HG03045 (cell line): ENCODE measurements around the gene ORM2.

Source experiments
- ATAC-seq: cut with Tn5 transposase; IDR thresholded peaks from one replicate; pipeline ENCODE4 v1.9.1; 2021; ENCODE audit warnings: mild to moderate bottlenecking, moderate library complexity; ENCODE audit not compliant: unreplicated experiment

Gene ORM2

DNA sequence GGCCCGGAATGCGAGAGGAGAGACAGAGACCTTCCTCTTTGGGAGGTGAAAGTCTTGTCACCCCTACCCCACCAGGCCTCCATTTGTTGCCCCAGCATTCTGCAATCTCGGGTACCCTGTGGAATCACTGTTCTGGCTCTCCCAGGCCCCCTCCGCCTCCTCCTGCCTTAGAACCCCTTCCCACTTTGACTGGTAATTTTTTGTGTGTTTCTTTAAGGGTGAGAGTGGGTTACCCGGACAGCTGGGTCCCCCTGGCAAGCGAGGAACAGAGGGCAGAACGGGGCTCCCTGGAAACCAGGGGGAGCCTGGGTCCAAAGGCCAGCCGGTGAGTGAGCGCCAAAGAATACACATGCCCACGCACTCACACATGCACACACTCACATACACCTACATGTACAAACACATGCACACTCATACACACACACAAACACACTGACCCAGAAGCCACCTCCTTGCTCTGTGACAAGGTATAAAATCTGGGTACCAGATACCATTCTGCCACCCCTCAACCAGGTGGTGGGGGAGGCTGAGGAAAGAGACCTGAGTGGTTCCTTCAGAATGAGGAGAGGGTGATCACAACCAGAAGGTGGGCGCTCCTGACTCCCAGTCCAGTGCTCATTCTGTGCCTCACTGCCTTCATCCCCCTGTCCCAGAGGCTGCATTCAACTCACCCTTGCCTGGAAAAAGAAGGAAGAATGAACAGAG is 37.6 kb upstream of the ORM2 start:
- ATAC-seq, result no peak

DNA sequence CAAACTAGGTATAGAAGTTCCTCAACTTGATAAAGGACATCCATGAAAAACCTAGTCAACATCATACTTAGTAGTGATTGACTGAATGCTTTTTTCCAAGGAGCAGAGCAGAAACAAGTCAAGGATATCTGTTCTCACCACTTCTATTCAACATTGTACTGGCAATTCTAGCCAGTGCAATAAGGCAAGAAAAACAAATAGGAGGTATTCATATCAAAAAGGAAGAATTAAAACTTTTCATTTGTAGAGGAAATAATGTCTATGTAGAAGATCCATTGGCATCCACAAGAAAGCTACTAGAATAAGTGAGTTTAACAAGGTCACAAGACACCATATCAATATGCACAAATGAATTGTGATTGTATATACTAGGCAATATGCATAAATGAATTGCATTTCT is 35.0 kb upstream of the ORM2 start:
- ATAC-seq, result no peak

DNA sequence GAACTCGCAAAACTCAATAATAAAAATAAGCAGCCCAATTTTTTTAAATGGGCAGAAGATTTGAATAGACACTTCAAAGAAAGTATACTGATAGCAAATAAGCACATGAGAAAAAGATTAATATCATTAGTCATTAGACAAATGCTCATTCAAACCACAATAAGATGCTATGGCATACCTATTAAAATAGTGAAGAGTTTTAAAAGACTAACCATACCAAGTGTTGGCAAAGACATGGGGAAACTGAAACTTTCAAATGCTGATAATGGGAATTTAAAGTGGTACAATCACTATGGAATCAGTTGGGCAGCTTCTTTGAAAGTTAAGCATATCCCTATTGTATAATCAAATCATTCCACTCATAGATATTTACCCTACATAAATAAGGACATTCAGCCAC is 33.3 kb upstream of the ORM2 start:
- ATAC-seq, result no peak

DNA sequence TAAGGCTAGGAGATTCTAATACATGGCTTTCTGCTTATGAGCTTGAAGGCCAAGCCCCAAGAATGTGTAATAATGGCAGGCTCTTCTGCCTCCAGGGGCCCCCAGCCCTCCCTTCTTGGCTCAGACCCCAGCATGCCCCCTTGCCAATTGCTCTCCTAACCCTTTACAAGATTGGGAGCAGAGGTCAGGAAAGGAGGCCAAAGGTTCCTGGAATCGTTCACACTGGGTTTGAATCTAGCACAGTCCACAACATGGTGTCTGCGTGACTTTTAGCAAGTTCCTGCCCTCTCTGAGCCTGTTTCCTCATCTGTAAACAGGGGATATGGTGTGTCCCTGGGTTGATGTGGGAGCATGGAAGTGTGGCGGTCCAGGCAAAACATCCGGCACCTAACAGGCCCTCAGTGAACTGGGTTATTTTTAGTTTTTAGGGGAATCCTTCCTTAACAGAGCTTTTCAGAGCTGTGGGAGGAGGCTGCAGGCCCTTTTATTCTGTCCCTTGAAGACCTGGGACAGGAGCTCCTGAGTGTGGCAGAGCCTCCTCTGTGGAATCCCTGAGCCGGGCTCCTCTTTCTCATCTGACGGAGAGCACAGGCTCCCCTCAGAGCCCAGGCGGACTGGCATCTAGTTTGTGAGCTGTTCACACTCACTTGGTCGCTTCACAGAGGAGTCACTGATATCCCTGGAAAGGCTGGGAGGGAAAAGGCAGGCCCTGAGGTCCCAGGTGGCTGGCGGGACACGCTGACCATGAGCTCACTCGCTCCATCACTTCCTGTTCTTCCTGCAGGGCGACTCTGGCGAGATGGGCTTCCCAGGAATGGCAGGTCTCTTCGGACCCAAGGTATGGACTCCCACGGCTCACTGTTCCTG is 30.1 kb upstream of the ORM2 start:
- ATAC-seq, result no peak

GRCh38 chr9:114300153-114300845 is 29.4 kb upstream of the ORM2 start:
- no peak for ATAC-seq

DNA sequence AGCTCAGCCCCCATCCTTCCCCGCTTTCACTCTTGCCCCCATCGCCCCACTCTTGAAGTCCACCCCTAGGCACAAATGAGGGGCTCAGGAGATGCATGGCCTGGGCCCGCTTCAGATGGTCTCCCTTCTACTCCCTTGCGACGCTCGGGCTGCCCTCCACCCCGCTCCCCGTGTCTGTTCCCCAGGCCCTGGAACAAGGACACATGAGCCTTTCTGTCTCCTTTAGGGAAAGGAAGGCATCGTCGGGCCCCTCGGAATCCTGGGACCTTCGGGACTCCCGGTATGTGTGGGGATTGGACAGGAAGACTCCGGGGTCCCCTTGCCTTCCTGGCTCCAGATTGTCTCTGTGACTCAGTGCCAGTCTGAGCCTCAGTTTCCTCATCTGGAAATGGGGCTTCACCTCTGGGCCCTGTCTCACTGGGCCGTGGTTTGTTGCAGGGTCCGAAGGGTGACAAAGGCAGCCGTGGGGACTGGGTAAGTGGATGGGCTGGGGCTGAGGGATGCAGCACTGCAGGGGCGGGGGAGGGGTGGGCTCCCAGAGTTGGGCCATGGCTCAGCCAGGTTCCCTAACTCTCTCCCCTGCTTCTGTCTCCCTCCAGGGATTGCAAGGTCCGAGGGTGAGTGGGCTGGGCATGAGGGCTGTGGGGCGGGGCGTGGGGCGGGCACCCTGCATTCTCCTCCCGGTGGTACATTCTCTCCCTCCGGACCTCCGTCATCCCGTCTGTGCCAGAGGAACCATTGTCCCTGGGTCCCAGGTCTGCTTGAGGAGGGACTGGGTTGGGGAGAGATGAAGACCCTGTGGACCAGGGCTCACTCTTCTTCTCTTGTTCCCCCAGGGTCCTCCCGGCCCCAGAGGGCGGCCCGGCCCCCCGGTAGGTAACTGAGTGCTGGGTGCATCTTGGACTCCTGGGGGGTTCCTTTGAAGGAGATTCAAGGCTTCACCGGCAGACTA is 28.5 kb upstream of the ORM2 start:
- ATAC-seq, result no peak

DNA sequence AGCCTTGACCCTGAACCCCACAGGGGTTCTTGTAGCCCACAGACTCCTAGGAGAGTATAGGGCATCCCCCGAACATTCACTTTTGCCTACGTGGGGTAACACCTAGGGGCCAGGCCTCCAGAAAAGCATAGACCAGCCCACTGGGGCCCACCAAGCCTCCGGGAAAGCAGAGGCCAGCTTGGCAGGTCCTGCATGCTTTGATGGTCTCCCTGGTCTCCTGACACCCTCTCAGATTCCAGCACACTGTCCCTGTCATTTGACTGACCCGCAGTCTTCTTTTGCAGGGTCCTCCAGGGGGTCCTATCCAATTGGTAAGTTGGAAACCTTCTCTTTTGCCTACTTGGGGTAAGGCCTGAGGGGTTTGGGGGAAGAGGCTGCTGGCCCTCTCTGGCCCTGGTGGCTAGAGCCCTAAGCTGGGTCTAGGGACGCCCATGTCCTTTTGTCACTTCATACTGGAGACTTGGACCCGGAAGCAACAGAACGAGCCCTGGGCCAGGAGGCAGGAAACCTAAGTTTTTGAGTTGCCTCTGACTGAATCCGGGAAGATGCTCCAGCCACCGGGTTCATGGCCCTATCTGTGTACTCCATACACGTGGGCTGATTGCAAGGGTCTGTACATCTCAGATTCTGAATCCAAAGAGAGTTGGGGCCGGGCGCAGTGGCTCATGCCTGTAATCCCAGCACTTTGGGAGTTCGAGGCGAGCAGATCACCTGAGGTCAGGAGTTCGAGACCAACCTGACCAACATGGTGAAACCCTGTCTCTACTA is 27.7 kb upstream of the ORM2 start:
- no peak for ATAC-seq

DNA sequence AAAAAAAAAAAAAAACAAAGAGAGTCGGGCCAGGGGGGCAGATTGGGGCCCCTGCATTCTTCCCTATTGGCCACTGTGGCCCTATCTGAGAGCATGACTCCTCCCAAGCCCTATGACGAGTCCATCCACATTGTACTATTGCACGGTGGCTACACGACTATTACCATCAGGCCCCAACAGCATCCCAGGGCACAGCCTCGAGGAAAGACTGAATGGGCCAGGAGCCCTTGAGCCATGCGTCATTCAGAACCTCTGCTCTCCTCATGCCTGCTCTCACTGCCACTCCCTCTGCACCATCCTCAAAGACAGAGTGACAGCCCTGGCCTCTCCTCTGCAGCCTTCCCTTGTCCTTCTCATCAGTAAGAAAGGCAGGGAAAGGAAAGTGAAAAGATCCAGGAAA is 26.9 kb upstream of the ORM2 start:
- no peak for ATAC-seq

DNA sequence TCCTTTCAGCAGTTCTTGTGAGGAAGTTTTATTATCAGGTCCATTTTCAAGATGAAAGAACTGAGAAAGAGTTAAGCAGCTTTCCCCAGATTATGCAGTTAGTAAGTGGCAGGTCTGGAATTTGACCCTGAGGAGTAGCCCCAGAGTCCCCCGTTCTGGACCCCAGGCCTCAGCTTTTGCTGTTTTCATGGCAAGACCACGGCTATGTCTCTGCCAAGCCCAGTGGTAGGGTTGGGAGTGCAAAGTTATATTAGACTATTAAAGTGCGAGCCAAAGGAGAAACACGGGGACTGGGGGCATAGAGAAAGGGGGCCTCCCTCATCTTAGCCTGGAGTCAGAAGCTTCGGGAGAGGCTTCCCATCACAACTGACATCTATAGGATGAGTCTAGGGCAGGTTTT is 26.1 kb upstream of the ORM2 start:
- ATAC-seq, result no peak

DNA sequence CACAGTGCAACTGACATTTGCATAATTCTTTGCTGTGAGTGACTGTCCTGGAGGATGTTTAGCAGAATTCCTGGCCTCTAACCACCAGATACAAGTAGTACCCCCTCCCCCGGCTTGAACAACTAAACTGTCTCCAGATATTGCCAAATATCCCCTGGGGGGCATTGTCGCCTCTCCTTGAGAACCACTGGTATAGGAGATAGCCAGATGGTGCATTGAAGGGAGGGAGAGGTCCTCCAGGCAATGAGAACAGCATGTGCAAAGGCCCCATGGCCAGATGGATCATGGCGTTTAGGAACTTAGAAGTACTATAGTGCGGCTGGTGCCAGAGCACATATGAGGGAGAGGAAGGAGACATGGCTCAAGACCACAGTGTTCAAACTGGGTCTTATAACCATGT is 25.7 kb upstream of the ORM2 start:
- no peak for ATAC-seq

DNA sequence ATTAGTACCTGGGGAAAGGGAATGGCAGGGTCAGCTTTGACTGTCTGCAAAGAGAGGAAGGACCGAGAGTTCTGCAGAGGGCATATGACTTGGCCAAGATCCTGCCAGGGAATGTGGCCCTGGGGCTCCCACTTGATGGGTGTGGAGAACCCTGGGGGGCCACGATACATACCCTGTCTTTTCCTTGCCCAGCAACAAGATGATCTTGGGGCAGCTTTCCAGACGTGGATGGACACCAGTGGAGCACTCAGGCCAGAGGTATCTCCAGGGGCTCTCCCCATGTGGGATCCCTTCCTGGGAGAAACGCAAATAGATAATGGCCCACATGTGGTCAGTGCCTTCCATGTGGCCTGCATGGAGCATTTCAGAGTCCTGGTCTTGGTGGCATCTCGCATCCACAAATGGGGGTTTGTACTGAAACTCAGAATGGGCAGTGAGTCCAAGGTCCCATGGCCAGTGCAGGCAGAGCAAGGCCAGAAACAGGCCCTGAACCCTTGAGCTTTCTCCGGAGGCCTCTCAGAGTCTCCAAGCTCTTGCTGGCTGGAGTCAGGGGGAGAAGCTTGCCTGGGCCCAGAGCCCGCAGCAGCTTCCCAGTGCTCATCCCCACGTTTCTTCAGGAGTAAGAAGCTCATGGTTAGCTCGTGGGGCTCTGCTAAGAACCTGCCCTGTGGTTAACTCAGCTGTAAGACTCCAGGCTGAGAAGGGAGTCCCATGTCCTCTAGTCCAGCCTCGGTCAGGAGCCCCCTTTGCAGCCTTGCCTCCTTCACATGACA is 25.1 kb upstream of the ORM2 start:
- ATAC-seq, result no peak

GRCh38 chr9:114307899-114308267 is 21.8 kb upstream of the ORM2 start:
- ATAC-seq, result no peak

DNA sequence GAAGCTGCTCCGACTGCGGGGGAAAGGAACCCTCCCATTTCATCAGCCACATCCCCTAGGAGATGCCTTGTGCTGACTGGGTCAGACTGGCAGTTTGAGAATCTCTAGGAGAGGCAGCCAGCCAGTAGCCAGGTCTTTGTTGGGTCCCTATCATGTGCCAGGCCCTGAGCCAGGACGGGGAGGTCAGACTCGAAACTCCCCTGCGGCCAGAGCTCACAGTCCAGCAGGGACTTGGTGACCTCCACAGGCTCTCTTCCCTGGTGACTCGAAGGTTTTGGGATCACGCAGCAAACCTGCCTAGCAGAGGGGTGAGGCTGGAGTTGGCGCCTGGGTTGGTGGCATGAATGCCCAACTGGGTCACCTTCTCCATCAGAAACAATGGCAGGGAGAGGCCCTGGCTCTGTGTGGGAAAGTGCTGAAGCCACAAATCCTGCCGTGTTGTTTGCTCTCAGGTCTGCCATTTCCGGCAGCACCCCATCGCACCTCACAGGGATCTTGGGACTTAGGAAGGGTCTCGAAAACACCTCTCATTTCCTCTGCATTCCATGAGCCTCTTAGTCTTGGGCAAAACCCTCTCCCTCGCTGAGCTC is 21.2 kb upstream of the ORM2 start:
- no peak for ATAC-seq

DNA sequence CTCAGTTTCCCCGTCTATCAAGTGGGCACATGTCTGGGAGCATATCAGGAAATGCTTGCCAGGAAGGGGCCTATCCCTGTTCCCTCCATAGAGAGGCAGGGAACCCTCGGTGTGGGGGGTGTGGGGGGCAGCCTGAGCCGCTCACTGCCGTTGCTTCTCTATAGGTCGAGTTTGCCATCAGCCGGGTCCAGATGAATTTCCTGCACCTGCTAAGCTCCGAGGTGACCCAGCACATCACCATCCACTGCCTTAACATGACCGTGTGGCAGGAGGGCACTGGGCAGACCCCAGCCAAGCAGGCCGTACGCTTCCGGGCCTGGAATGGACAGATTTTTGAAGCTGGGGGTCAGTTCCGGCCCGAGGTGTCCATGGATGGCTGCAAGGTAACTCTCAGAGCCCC is 20.6 kb upstream of the ORM2 start:
- no peak for ATAC-seq

GRCh38 chr9:114310471-114311450 is 18.9 kb upstream of the ORM2 start:
- ATAC-seq, result no peak

GRCh38 chr9:114311571-114312512 is 17.8 kb upstream of the ORM2 start:
- ATAC-seq, result no peak

DNA sequence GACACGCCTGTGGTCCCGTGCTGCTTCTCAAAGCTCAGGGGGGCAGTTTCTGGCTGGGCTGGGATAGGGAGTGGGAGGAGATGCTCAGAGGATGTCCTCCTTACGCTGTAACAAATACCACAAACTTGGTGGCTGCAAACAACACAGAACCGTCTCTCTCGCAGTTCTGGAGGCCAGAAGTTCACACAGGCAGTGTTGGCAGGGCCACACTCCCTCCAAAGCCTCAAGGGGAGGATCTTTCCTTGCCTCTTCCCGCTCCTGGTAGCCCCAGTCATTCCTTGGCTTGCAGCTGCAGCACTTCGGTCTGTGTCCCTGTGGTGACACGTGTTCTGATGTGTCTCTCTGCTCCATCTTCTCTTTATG is 17.2 kb upstream of the ORM2 start:
- ATAC-seq, result no peak
